Kidney epithelial cell (primary cell): ENCODE results near the gene HEXIM2. TPM values are rescaled to one million over a fixed set of nuclear protein-coding genes. Genes with fewer than 3 reads are reported as not detected.
A peak's percentile ranks its signal among the peaks of the same experiment; 100 is the strongest.

Experiments used
- DNase-seq: peaks from one replicate; pipeline ENCODE4 v3.0.0-alpha.2; 2010; ENCODE audit warnings: low read depth
- H3K27me3 ChIP-seq: 2 replicates; pipeline ENCODE4 v1.6.0; 2011; ENCODE audit warnings: low read length; ENCODE audit not compliant: control insufficient read depth, insufficient read depth
- H3K36me3 ChIP-seq: 2 replicates; pipeline ENCODE4 v1.5.1; 2011; ENCODE audit warnings: low read length; ENCODE audit not compliant: control insufficient read depth, insufficient read depth
- H3K4me3 ChIP-seq: 2 replicates; pipeline ENCODE4 v1.5.1; 2011; ENCODE audit warnings: low read depth, mild to moderate bottlenecking, control low read depth, low read length
- total RNA-seq: library from RNA; depleted of rRNA; stranded (reverse); fragments of >200 nt; gene quantifications from 2 replicates; pipeline ENCODE4 v1.2.3, GENCODE V29; 2015
- TF ChIP-seq, protein P1 (sequence below): IDR thresholded peaks from 2 replicates; pipeline ENCODE4 v1.5.1; 2011; ENCODE audit warnings: mild to moderate bottlenecking, moderate library complexity, low read length, control low read depth, inconsistent platforms; ENCODE audit not compliant: insufficient read depth, poor library complexity, severe bottlenecking

Gene HEXIM2
- total RNA-seq, 1 donor from 2014 or later: 10.4 TPM

GRCh38 chr17:45170280-45170930 is 8.7 kb downstream of the HEXIM2 start:
- H3K36me3 ChIP-seq: no peaks in the 10 kb centered on the region
- H3K27me3 ChIP-seq: no peaks in the 10 kb centered on the region
- TF ChIP-seq, protein P1, sequence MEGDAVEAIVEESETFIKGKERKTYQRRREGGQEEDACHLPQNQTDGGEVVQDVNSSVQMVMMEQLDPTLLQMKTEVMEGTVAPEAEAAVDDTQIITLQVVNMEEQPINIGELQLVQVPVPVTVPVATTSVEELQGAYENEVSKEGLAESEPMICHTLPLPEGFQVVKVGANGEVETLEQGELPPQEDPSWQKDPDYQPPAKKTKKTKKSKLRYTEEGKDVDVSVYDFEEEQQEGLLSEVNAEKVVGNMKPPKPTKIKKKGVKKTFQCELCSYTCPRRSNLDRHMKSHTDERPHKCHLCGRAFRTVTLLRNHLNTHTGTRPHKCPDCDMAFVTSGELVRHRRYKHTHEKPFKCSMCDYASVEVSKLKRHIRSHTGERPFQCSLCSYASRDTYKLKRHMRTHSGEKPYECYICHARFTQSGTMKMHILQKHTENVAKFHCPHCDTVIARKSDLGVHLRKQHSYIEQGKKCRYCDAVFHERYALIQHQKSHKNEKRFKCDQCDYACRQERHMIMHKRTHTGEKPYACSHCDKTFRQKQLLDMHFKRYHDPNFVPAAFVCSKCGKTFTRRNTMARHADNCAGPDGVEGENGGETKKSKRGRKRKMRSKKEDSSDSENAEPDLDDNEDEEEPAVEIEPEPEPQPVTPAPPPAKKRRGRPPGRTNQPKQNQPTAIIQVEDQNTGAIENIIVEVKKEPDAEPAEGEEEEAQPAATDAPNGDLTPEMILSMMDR: no peak
- no peak overlapping the region for H3K4me3 ChIP-seq
- no peak for DNase-seq

DNA sequence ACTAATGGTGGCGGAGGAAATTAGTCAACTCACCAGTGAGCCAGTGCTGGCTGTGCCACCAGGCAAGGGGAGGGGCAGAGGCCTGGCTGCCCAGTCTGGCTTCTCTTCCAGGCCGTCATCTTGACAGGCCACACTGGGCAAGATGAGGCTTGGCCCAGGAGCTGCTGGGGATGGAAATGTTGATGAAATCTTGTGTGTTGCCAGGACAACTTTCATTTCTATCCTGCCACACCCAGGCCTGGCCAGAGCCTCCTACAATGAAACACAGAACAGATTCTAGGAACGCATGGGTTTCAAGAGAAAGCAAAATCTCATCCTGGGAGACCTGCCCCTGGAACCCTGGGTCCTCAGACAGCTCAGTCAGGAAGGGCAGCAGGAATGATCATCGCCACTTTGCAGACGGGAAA is 9.3 kb downstream of the HEXIM2 start:
- no peak for DNase-seq
- TF ChIP-seq, protein P1: no peak
- no peak overlapping the region for H3K4me3 ChIP-seq

GRCh38 chr17:45171338-45172231 is 9.9 kb downstream of the HEXIM2 start:
- H3K36me3 ChIP-seq: no peaks in the 10 kb centered on the region
- H3K4me3 ChIP-seq: no peak overlapping the region
- no peaks in the 10 kb centered on the region for H3K27me3 ChIP-seq
- TF ChIP-seq, protein P1: no peak
- no peak for DNase-seq

More for the DNA sequence above, 9.3 kb downstream of the HEXIM2 start:
- no peaks in the 10 kb centered on the region for H3K27me3 ChIP-seq
- no peaks in the 10 kb centered on the region for H3K36me3 ChIP-seq

DNA sequence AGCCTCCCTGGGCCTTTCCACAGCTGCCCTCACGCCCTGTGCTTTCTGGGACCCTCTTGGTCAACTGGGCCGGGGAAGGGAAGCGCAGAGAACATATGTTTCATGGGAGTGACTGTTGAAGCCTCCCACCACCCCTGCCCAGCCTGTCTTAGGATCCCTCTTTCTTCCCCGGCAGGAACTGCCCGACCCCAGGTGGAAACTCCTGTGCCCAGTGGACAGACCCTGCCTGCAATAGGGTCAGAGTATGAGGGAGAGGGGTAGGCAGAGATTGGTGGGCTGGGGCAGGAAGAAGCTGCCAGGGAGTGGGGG is 10.5 kb downstream of the HEXIM2 start:
- no peak for DNase-seq
- Histone ChIP-seq H3K4me3 (no peak overlapping the region), H3K27me3 (no peaks in the 10 kb centered on the region), H3K36me3 (no peaks in the 10 kb centered on the region)
- TF ChIP-seq, protein P1: no peak

DNA sequence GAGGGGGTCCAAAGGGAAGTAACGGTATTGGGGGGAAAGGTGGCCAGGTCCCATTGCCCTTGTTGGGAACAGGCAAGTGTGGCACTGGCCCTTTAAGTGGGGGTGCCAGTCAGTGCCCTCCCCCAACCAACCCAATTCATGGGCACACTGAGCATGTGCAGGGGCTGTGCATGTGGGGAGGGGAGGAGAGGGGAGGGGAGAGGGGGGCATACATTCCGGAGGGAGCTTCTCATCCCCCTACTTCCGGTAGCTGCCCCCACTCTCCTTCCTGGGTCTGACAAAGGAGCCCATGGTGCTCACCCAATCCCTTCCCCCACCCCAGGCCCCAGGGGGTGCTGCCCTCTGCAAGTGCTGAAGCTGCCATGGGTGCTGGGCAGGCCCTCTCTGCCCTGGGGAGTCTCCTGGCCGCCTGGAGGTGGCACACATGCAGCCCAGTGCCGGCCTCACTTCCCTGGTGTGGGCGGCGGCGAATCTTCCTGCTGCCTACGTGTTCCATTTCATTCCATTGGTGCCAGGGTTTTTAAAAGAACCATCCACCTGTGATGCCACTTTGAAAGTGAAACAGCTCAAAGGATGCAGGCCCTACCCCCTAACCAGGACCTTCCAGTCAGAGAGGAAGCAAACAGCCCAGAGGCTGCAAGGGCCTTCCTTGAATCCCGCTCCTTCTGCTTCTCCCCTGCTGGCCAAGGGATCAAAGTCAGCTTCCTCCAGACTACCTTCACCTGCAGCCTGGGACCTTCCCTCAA is 11.0 kb downstream of the HEXIM2 start:
- DNase-seq: peak; percentile 90
- no peaks in the 10 kb centered on the region for H3K36me3 ChIP-seq
- TF ChIP-seq, protein P1: peak; percentile 19
- H3K27me3 ChIP-seq: no peaks in the 10 kb centered on the region
- no peak overlapping the region for H3K4me3 ChIP-seq
